ENCODE data around the gene CD37. TPM values are rescaled to one million over a fixed set of nuclear protein-coding genes. Genes with fewer than 3 reads are reported as not detected.

Gene CD37
- total and polyA plus RNA-seq, 10 of the 15 experiments (the other 5 are each of a cell fraction or from before 2014, with no cell fraction given): 34.1 to 359 (median 108) TPM

DNA sequence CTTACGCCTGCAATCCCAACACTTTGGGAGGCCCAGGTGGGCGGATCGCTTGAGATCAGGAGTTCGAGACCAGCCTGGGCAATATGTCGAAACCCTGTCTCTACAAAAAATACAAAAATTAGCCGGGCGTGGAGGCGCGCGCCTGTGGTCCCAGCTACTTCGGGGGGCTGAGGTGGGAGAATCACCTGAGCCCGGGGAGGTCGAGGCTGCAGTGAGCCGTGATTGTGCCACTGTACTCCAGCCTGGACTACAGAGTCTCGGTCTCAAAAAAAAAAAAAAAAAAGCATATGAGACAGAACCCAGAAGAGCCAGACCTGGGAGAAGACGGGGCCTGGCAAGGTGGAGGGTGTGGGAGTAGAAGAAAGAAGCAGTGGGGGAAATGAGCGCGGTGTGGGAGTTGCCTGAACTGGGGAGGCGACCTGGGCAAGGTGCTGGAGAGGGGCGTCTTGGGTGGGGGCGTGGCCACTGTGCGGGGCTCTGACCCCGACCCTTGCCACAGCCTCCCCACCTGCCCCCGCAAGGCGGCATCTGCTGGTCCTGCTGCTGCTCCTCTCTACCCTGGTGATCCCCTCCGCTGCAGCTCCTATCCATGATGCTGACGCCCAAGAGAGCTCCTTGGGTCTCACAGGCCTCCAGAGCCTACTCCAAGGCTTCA, 29.0 kb downstream of the CD37 start:
- 70% methylated on average over 18 of the region's 27 CpGs for whole genome bisulfite sequencing (ENCODE audit: insufficient coverage, insufficient replicate concordance, low lambda C conversion rate, missing lambda C conversion rate)
- no peaks in the 10 kb centered on the region; the same call in 2 of the 3 replicates for H3K9me3 ChIP-seq (replicated peaks; ENCODE audit: control insufficient read depth, insufficient read depth, low read length)
- ChIA-PET RAD21 (ENCODE audit: unreplicated experiment) (no interaction called here), SMC1A (ENCODE audit: uncharacterized antibody, unreplicated experiment) (no interaction called here), POLR2A (no interaction called here), CTCF (no interaction called here)
- no peak overlapping the region for H3K4me3 ChIP-seq
- no peak for ATAC-seq
- no peaks in the 10 kb centered on the region for H3K79me2 ChIP-seq (ENCODE audit: control insufficient read depth, insufficient read depth, low read length)
- H3K36me3 ChIP-seq (ENCODE audit: control insufficient read depth in 2 of 2, insufficient read depth in 2 of 2, low read length in 1 of 2): no peaks in the 10 kb centered on the region
- no TSS peak for BruUV-seq (replicated peaks)
- H3K27me3 ChIP-seq (replicated peaks in 1 of 2; ENCODE audit: control insufficient read depth in 2 of 2, insufficient read depth in 2 of 2, low read length in 1 of 2): peaks cover 12 to 15% of the 10 kb centered on the region in 2 experiments; a peak in 3 of 4 replicates
- FAIRE-seq: no peak
- peaks cover 7% of the 10 kb centered on the region for H3K4me1 ChIP-seq (ENCODE audit: control insufficient read depth, insufficient read depth, low read length)
- H2AFZ ChIP-seq (ENCODE audit: control insufficient read depth, low read depth, low read length): no peak overlapping the region
- no peak overlapping the region; the same call in 1 of the 2 replicates for H3K4me2 ChIP-seq (ENCODE audit: control insufficient read depth, insufficient read depth)
- no peak for DNase-seq (ENCODE audit: low read depth, low spot score)
- intact Hi-C loops (cut with micrococcal nuclease; ENCODE audit: unreplicated experiment) (no loop called here), in situ Hi-C loops (cut with MboI) (no loop called here)
- H3K27ac ChIP-seq (ENCODE audit: control insufficient read depth, insufficient read depth): no peak overlapping the region
- H3K9ac ChIP-seq (ENCODE audit: control insufficient read depth, insufficient read depth, low read length): no peak overlapping the region
- no peaks in the 10 kb centered on the region for H4K20me1 ChIP-seq (ENCODE audit: control insufficient read depth, insufficient read depth)
- TF ChIP-seq TCF7 (IDR thresholded peaks at IDR 0.05; ENCODE audit: borderline replicate concordance) (no peak), MXI1 (IDR thresholded peaks at IDR 0.05; ENCODE audit: low read depth, low read length) (no peak), SRF (IDR thresholded peaks at IDR 0.05; ENCODE audit: low read depth in 2 of 2, low read length in 2 of 2) (no peak), JUNB (IDR thresholded peaks at IDR 0.05) (no peak), PAX8 (IDR thresholded peaks at IDR 0.05) (no peak), SUPT20H (IDR thresholded peaks at IDR 0.05; ENCODE audit: borderline replicate concordance, control insufficient read depth, low read depth, low read length) (no peak), YY1 (IDR thresholded peaks at IDR 0.05; ENCODE audit: low read depth, low read length) (no peak), FOXK2 (IDR thresholded peaks at IDR 0.05) (no peak), NFYA (IDR thresholded peaks at IDR 0.05; ENCODE audit: borderline replicate concordance, low read depth, low read length) (no peak), JUND (IDR thresholded peaks at IDR 0.05; ENCODE audit: low read depth, low read length) (no peak), HDAC6 (IDR thresholded peaks at IDR 0.05; ENCODE audit: unreplicated experiment) (no peak)
- TF ChIP-seq, protein P1, sequence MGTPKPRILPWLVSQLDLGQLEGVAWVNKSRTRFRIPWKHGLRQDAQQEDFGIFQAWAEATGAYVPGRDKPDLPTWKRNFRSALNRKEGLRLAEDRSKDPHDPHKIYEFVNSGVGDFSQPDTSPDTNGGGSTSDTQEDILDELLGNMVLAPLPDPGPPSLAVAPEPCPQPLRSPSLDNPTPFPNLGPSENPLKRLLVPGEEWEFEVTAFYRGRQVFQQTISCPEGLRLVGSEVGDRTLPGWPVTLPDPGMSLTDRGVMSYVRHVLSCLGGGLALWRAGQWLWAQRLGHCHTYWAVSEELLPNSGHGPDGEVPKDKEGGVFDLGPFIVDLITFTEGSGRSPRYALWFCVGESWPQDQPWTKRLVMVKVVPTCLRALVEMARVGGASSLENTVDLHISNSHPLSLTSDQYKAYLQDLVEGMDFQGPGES (IDR thresholded peaks at IDR 0.05): no peak
- TF ChIP-seq, protein P2, sequence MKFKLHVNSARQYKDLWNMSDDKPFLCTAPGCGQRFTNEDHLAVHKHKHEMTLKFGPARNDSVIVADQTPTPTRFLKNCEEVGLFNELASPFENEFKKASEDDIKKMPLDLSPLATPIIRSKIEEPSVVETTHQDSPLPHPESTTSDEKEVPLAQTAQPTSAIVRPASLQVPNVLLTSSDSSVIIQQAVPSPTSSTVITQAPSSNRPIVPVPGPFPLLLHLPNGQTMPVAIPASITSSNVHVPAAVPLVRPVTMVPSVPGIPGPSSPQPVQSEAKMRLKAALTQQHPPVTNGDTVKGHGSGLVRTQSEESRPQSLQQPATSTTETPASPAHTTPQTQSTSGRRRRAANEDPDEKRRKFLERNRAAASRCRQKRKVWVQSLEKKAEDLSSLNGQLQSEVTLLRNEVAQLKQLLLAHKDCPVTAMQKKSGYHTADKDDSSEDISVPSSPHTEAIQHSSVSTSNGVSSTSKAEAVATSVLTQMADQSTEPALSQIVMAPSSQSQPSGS (IDR thresholded peaks at IDR 0.05; ENCODE audit: low read length): no peak
- TF ChIP-seq, protein P3, sequence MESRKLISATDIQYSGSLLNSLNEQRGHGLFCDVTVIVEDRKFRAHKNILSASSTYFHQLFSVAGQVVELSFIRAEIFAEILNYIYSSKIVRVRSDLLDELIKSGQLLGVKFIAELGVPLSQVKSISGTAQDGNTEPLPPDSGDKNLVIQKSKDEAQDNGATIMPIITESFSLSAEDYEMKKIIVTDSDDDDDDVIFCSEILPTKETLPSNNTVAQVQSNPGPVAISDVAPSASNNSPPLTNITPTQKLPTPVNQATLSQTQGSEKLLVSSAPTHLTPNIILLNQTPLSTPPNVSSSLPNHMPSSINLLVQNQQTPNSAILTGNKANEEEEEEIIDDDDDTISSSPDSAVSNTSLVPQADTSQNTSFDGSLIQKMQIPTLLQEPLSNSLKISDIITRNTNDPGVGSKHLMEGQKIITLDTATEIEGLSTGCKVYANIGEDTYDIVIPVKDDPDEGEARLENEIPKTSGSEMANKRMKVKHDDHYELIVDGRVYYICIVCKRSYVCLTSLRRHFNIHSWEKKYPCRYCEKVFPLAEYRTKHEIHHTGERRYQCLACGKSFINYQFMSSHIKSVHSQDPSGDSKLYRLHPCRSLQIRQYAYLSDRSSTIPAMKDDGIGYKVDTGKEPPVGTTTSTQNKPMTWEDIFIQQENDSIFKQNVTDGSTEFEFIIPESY (IDR thresholded peaks at IDR 0.05): no peak
- TF ChIP-seq, protein P4, sequence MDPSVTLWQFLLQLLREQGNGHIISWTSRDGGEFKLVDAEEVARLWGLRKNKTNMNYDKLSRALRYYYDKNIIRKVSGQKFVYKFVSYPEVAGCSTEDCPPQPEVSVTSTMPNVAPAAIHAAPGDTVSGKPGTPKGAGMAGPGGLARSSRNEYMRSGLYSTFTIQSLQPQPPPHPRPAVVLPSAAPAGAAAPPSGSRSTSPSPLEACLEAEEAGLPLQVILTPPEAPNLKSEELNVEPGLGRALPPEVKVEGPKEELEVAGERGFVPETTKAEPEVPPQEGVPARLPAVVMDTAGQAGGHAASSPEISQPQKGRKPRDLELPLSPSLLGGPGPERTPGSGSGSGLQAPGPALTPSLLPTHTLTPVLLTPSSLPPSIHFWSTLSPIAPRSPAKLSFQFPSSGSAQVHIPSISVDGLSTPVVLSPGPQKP (IDR thresholded peaks at IDR 0.05; ENCODE audit: low read depth, low read length): no peak
- TF ChIP-seq, protein P5, sequence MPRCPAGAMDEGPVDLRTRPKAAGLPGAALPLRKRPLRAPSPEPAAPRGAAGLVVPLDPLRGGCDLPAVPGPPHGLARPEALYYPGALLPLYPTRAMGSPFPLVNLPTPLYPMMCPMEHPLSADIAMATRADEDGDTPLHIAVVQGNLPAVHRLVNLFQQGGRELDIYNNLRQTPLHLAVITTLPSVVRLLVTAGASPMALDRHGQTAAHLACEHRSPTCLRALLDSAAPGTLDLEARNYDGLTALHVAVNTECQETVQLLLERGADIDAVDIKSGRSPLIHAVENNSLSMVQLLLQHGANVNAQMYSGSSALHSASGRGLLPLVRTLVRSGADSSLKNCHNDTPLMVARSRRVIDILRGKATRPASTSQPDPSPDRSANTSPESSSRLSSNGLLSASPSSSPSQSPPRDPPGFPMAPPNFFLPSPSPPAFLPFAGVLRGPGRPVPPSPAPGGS (IDR thresholded peaks at IDR 0.05; ENCODE audit: borderline replicate concordance, insufficient read depth, low read depth, low read length, poor library complexity, severe bottlenecking): no peak

All from GM12878 (cell line).